GM23338 (cell line): Measurements from ENCODE around the gene RBPMS2. TPM values are rescaled to one million over a fixed set of nuclear protein-coding genes. Genes with fewer than 3 reads are reported as not detected.

Experiments used
- ATAC-seq: fragments of 200-7000 bp; cut with Tn5 transposase; 3 replicates; pipeline ENCODE4 v1.9.1; 2020
- DNase-seq: peaks from one replicate; pipeline ENCODE4 v3.0.0-alpha.2; 2015; ENCODE audit warnings: low spot score
- H2AFZ ChIP-seq: fragments of 200-600 bp; sonication (generic); 2 replicates; pipeline ENCODE4 v1.8.0; 2016; ENCODE audit warnings: antibody characterized with exemption, mild to moderate bottlenecking, moderate library complexity
- H3F3A ChIP-seq: fragments of 200-600 bp; sonication (generic); replicated peaks from 2 replicates; pipeline ENCODE4 v1.8.0; 2017; ENCODE audit warnings: antibody characterized with exemption, mixed run types, low read depth
- H3K27ac ChIP-seq: fragments of 200-600 bp; sonication (generic); 2 replicates; pipeline ENCODE4 v1.6.1; 2016; ENCODE audit warnings: low read depth
- H3K27me3 ChIP-seq: fragments of 200-600 bp; sonication (generic); 2 replicates; pipeline ENCODE4 v1.8.0; 2016; ENCODE audit warnings: mild to moderate bottlenecking, mixed run types, moderate library complexity; ENCODE audit not compliant: insufficient read depth
- H3K36me3 ChIP-seq: fragments of 200-600 bp; sonication (generic); 2 replicates; pipeline ENCODE4 v1.8.0; 2016; ENCODE audit warnings: mild to moderate bottlenecking; ENCODE audit not compliant: insufficient read depth
- H3K4me1 ChIP-seq: fragments of 200-600 bp; sonication (generic); 2 replicates; pipeline ENCODE4 v1.8.0; 2016; ENCODE audit warnings: mild to moderate bottlenecking, moderate library complexity; ENCODE audit not compliant: insufficient read depth
- H3K4me2 ChIP-seq: fragments of 200-600 bp; sonication (generic); 2 replicates; pipeline ENCODE4 v1.7.1; 2017; ENCODE audit warnings: mixed run types
- H3K4me3 ChIP-seq: fragments of 200-600 bp; sonication (generic); 2 replicates; pipeline ENCODE4 v1.6.1; 2016; ENCODE audit warnings: mixed run types
- H3K79me2 ChIP-seq: fragments of 200-600 bp; sonication (generic); replicated peaks from 2 replicates; pipeline ENCODE4 v1.8.0; 2017; ENCODE audit warnings: mild to moderate bottlenecking; ENCODE audit not compliant: insufficient read depth
- H3K9me2 ChIP-seq: fragments of 200-600 bp; sonication (generic); 2 replicates; pipeline ENCODE4 v1.8.0; 2017; ENCODE audit not compliant: insufficient read depth
- H4K20me1 ChIP-seq: fragments of 200-600 bp; sonication (generic); replicated peaks from 2 replicates; pipeline ENCODE4 v1.8.0; 2017; ENCODE audit warnings: mild to moderate bottlenecking; ENCODE audit not compliant: insufficient read depth
- H3K27ac Mint-ChIP-seq: 2 replicates; pipeline ENCODE4 v1.8.0; 2020; ENCODE audit warnings: inconsistent platforms, mild to moderate bottlenecking, moderate library complexity, mixed read lengths
- H3K27me3 Mint-ChIP-seq: 3 replicates; pipeline ENCODE4 v1.8.0; 2022; ENCODE audit warnings: low read depth, mild to moderate bottlenecking, moderate library complexity, mixed read lengths, inconsistent platforms; ENCODE audit not compliant: insufficient read depth, poor library complexity
- H3K36me3 Mint-ChIP-seq: 3 replicates; pipeline ENCODE4 v1.8.0; 2021; ENCODE audit warnings: low read depth, mild to moderate bottlenecking, inconsistent platforms, moderate library complexity, mixed read lengths
- H3K4me1 Mint-ChIP-seq: 3 replicates; pipeline ENCODE4 v1.8.0; 2020; ENCODE audit warnings: mild to moderate bottlenecking, inconsistent platforms, mixed read lengths
- H3K4me3 Mint-ChIP-seq: 3 replicates; pipeline ENCODE4 v1.8.0; 2021; ENCODE audit warnings: moderate library complexity, mild to moderate bottlenecking, inconsistent platforms, mixed read lengths
- H3K9me3 Mint-ChIP-seq: 3 replicates; pipeline ENCODE4 v1.8.0; 2020; ENCODE audit warnings: moderate library complexity, mild to moderate bottlenecking, inconsistent platforms, mixed read lengths
- CREB1 ChIP-seq: fragments of 250-450 bp; sonication (Bioruptor Pico); IDR thresholded peaks from 2 replicates; pipeline ENCODE4 v1.5.0; 2020; ENCODE audit warnings: low read depth, mild to moderate bottlenecking, moderate library complexity
- CTCF ChIP-seq, 2 experiments: fragments of 200-600 bp in 1 of 2; sonication (generic) in 1 of 2; conservative IDR thresholded peaks; 2 replicates each; pipeline versions ENCODE4 v1.5.1 to v1.6.1; 2016 to 2017; ENCODE audit warnings: antibody characterized with exemption in 2 of 2, low read depth in 2 of 2, mild to moderate bottlenecking in 2 of 2, moderate library complexity in 1 of 2
- EZH2 ChIP-seq: fragments of 200-600 bp; sonication (generic); IDR thresholded peaks from one replicate; pipeline ENCODE4 v1.8.0; 2017; ENCODE audit warnings: antibody characterized with exemption, mild to moderate bottlenecking, low read depth; ENCODE audit not compliant: unreplicated experiment
- EZH2phosphoT487 ChIP-seq: fragments of 200-600 bp; sonication (generic); IDR thresholded peaks from one replicate; pipeline ENCODE4 v1.8.1; 2018; ENCODE audit warnings: antibody characterized with exemption; ENCODE audit not compliant: unreplicated experiment
- JUNB ChIP-seq: IDR thresholded peaks from one replicate; pipeline ENCODE4 v1.6.1; 2016; ENCODE audit warnings: antibody characterized with exemption; ENCODE audit not compliant: unreplicated experiment
- NANOG ChIP-seq: IDR thresholded peaks from 2 replicates; pipeline ENCODE4 v1.6.1; 2016; ENCODE audit warnings: antibody characterized with exemption, borderline replicate concordance
- POLR2AphosphoS5 ChIP-seq: IDR thresholded peaks from 2 replicates; pipeline ENCODE4 v1.6.1; 2016; ENCODE audit warnings: antibody characterized with exemption, low read depth
- REST ChIP-seq: IDR thresholded peaks from one replicate; pipeline ENCODE4 v1.6.1; 2018; ENCODE audit warnings: antibody characterized with exemption; ENCODE audit not compliant: unreplicated experiment
- STAT1 ChIP-seq: IDR thresholded peaks from one replicate; pipeline ENCODE4 v1.6.1; 2016; ENCODE audit warnings: antibody characterized with exemption; ENCODE audit not compliant: unreplicated experiment
- ZNF114 ChIP-seq: fragments of 250-450 bp; sonication (Bioruptor Pico); IDR thresholded peaks from 2 replicates; pipeline ENCODE4 v1.5.0; 2020; ENCODE audit warnings: mild to moderate bottlenecking, moderate library complexity
- ZNF331 ChIP-seq: fragments of 250-450 bp; sonication (Bioruptor Pico); IDR thresholded peaks from 2 replicates; pipeline ENCODE4 v1.5.0; 2020; ENCODE audit warnings: low read depth, mild to moderate bottlenecking, moderate library complexity
- ZNF462 ChIP-seq: fragments of 250-450 bp; sonication (Bioruptor Pico); IDR thresholded peaks from 2 replicates; pipeline ENCODE4 v1.5.0; 2020; ENCODE audit warnings: mild to moderate bottlenecking, moderate library complexity
- polyA plus RNA-seq: library from polyadenylated mRNA; unstranded; fragments of >200 nt; fragmentation: Nextera tagmentation; extraction: Ambion mirVana; gene quantifications from 2 replicates; pipeline ENCODE4 v1.2.1, GENCODE V29; 2016
- total RNA-seq: library from RNA; depleted of rRNA; stranded (reverse); fragments of >200 nt; shearing (Covaris generic); gene quantifications from 2 replicates; pipeline ENCODE4 v1.2.3, GENCODE V29; 2014

RBPMS2 gene
- total and polyA plus RNA-seq, 2 experiments from 2014 or later: 53.3 to 171 TPM

- no peak for TF ChIP-seq ZNF331
- no peak for TF ChIP-seq CTCF (conservative IDR thresholded peaks at IDR 0.05; ENCODE audit: low read depth in 2 of 2)
Measured at GRCh38 chr15:64779630-64780029, 4.2 kb upstream of the RBPMS2 start (continued).

GRCh38 chr15:64779024-64779423 lies 3.6 kb upstream of the RBPMS2 start:
- H3K36me3 ChIP-seq: no peaks in the 10 kb centered on the region; the same call in 1 of the 2 replicates
- Mint-ChIP-seq H3K27me3 (peaks cover 14% of the 10 kb centered on the region), H3K36me3 (peaks cover 14% of the 10 kb centered on the region), H3K4me1 (peaks cover 46% of the 10 kb centered on the region), H3K9me3 (peaks cover 4% of the 10 kb centered on the region; the same call in 2 of the 3 replicates), H3K4me3 (no peak overlapping the region; the same call in 2 of the 3 replicates), H3K27ac (no peak overlapping the region)
- no peaks in the 10 kb centered on the region for H3K27me3 ChIP-seq
- H3K4me3 ChIP-seq: no peak overlapping the region
- H3K4me2 ChIP-seq: peak overlapping the region; percentile 58; the same call in 1 of the 2 replicates
- no peak overlapping the region for H3K27ac ChIP-seq
- ATAC-seq (no peak), DNase-seq (no peak)
- no peaks in the 10 kb centered on the region; the same call in 1 of the 2 replicates for H4K20me1 ChIP-seq
- peaks cover 46% of the 10 kb centered on the region for H3K79me2 ChIP-seq
- H3K9me2 ChIP-seq: no peaks in the 10 kb centered on the region
- H3K4me1 ChIP-seq: peaks cover 51% of the 10 kb centered on the region
- peaks cover 13% of the 10 kb centered on the region; the same call in 1 of the 2 replicates for H3F3A ChIP-seq
- no peak overlapping the region for H2AFZ ChIP-seq
- no peak for TF ChIP-seq STAT1
- no peak for TF ChIP-seq CREB1 (CRISPR knock-in tag)
- TF ChIP-seq ZNF331: no peak
- TF ChIP-seq ZNF462: no peak
- no peak for TF ChIP-seq REST
- TF ChIP-seq ZNF114 (CRISPR knock-in tag): no peak
- TF ChIP-seq EZH2phosphoT487: no peak
- no peak for TF ChIP-seq NANOG
- no peak for TF ChIP-seq POLR2AphosphoS5
- no peak for TF ChIP-seq EZH2
- no peak for TF ChIP-seq JUNB
- TF ChIP-seq CTCF (conservative IDR thresholded peaks at IDR 0.05; ENCODE audit: low read depth in 2 of 2): no peak
